K562 (cell line): Measurements from ENCODE around the gene SYNJ2. TPM values are rescaled to one million over a fixed set of nuclear protein-coding genes. Genes with fewer than 3 reads are reported as not detected.

Source experiments
- CBX3 ChIP-seq, 2 experiments: IDR thresholded peaks; 1 replicate in 1 of 2; 2 replicates in 1 of 2; pipeline ENCODE4 v1.6.1; 2012; ENCODE audit warnings: inconsistent platforms in 2 of 2, low read length in 2 of 2, borderline replicate concordance in 1 of 2, control low read depth in 1 of 2
- CXXC5 ChIP-seq: fragments of 250-450 bp; sonication (Bioruptor Pico); IDR thresholded peaks from 2 replicates; pipeline ENCODE4 v1.8.0; 2022; ENCODE audit warnings: inconsistent platforms, mild to moderate bottlenecking, moderate library complexity
- DNMT1 ChIP-seq: fragments of 450-650 bp; IDR thresholded peaks from 2 replicates; pipeline ENCODE4 v1.6.1; 2016; ENCODE audit warnings: antibody characterized with exemption, mild to moderate bottlenecking
- FIP1L1 ChIP-seq: fragments of 200-400 bp; formaldehyde crosslinking; IDR thresholded peaks from 2 replicates; pipeline ENCODE4 v1.6.1; 2018; ENCODE audit warnings: mild to moderate bottlenecking, low read depth, low read length; ENCODE audit not compliant: poor library complexity, severe bottlenecking
- HDAC2 ChIP-seq: fragments of 450-650 bp; IDR thresholded peaks from 2 replicates; pipeline ENCODE4 v1.6.1; 2016; ENCODE audit warnings: mild to moderate bottlenecking
- IFI16 ChIP-seq: fragments of 250-450 bp; sonication (Bioruptor Pico); IDR thresholded peaks from 2 replicates; pipeline ENCODE4 v2.1.2; 2022; ENCODE audit warnings: mild to moderate bottlenecking, inconsistent platforms
- LARP7 ChIP-seq: fragments of 450-650 bp; IDR thresholded peaks from 2 replicates; pipeline ENCODE4 v1.6.1; 2016
- MLLT1 ChIP-seq, 2 experiments: fragments of 450-650 bp; IDR thresholded peaks; 2 replicates each; pipeline ENCODE4 v1.6.1; 2016
- MTA3 ChIP-seq: fragments of 450-650 bp; formaldehyde crosslinking; IDR thresholded peaks from 2 replicates; pipeline ENCODE4 v1.6.1; 2017; ENCODE audit warnings: mild to moderate bottlenecking, borderline replicate concordance
- MYNN ChIP-seq, 2 experiments: sonication (generic); formaldehyde crosslinking in 1 of 2; IDR thresholded peaks; 2 replicates each; pipeline versions ENCODE4 v1.5.0 to v1.6.1; 2016 to 2020; ENCODE audit warnings: antibody characterized with exemption in 1 of 2, missing genetic modification reagents in 1 of 2
- RCOR1 ChIP-seq, 2 experiments: IDR thresholded peaks; 2 replicates each; pipeline ENCODE4 v1.6.1; 2012; ENCODE audit warnings: low read depth in 2 of 2, low read length in 2 of 2, borderline replicate concordance in 1 of 2, improper control_type of control experiment in 1 of 2
- RFX5 ChIP-seq: IDR thresholded peaks from 2 replicates; pipeline ENCODE4 v1.6.1; 2011; ENCODE audit warnings: low read depth, mild to moderate bottlenecking, improper control_type of control experiment, low read length
- RFX7 ChIP-seq: fragments of 250-450 bp; sonication (Bioruptor Pico); IDR thresholded peaks from 2 replicates; pipeline ENCODE4 v1.5.1; 2021; ENCODE audit warnings: mild to moderate bottlenecking
- SMARCA5 ChIP-seq: fragments of 450-650 bp; IDR thresholded peaks from 2 replicates; pipeline ENCODE4 v1.6.1; 2016
- TAF1 ChIP-seq: IDR thresholded peaks from 2 replicates; pipeline ENCODE4 v1.6.1; 2011; ENCODE audit warnings: mild to moderate bottlenecking, low read length, moderate library complexity; ENCODE audit not compliant: insufficient read depth, control insufficient read depth, severe bottlenecking; ENCODE audit errors: extremely low read depth
- TEAD4 ChIP-seq, 2 experiments: sonication (generic) in 1 of 2; formaldehyde crosslinking in 1 of 2; IDR thresholded peaks; 2 replicates each; pipeline versions ENCODE4 v1.6.1 to v1.8.0; 2012 to 2022; ENCODE audit warnings: borderline replicate concordance in 1 of 2, inconsistent platforms in 1 of 2, low read length in 1 of 2, mild to moderate bottlenecking in 1 of 2, missing genetic modification reagents in 1 of 2
- polyA plus RNA-seq, 8 experiments: library from polyadenylated mRNA; depleted of rRNA in 4 of 8; stranded (reverse) in 5 of 8; unstranded in 3 of 8; fragments of >200 nt; fragmentation: Nextera tagmentation in 2 of 8; fragmentation: Illumina TruSeq in 1 of 8; extraction: Ambion mirVana in 2 of 8; extraction: Trizol in 1 of 8; gene quantifications; 2 replicates each; pipeline versions ENCODE4 v1.2.1 to v1.2.3, GENCODE V29; 2011 to 2014; ENCODE audit warnings: inconsistent platforms in 1 of 8, missing spikeins in 1 of 8
- total RNA-seq, 7 experiments: library from RNA; depleted of rRNA in 6 of 7; stranded (reverse); fragments of >200 nt in 6 of 7; fragmentation: Illumina TruSeq in 2 of 7; extraction: Trizol in 2 of 7; gene quantifications; 2 replicates each; pipeline versions ENCODE4 v1.2.1 to v1.2.3, GENCODE V29; 2011 to 2021; ENCODE audit warnings: low replicate concordance in 1 of 7

SYNJ2 gene
- total and polyA plus RNA-seq, 9 of the 15 experiments (the other 6 are each of a cell fraction or from before 2014, with no cell fraction given) = 3.0 to 27.7 (median 17.8) TPM

GRCh38 chr6:157965387-157965786 lies 16.3 kb upstream of the SYNJ2 start (continued):
- TF ChIP-seq IFI16 (CRISPR knock-in tag) = no peak
- TF ChIP-seq LARP7 = no peak
- TF ChIP-seq SMARCA5 = peak; percentile 79; the same call in 1 of the 2 replicates
- no peak for TF ChIP-seq MLLT1 (IDR thresholded peaks at IDR 0.05)
- TF ChIP-seq MTA3 = no peak
- TF ChIP-seq FIP1L1 = no peak
- TF ChIP-seq MYNN (IDR thresholded peaks at IDR 0.05) = no peak
- TF ChIP-seq MYNN (CRISPR knock-in tag; IDR thresholded peaks at IDR 0.05) = no peak
- TF ChIP-seq RFX7 (CRISPR knock-in tag) = no peak
- TF ChIP-seq CXXC5 = no peak
- TF ChIP-seq CBX3 (IDR thresholded peaks at IDR 0.05; ENCODE audit: borderline replicate concordance in 1 of 2, low read length in 2 of 2) = 0 out of 3 replicates have a peak, but pooled peaks of 1 of the 2 experiments have one; percentile 43
- no peak for TF ChIP-seq TAF1
- TF ChIP-seq RCOR1 (IDR thresholded peaks at IDR 0.05; ENCODE audit: borderline replicate concordance in 1 of 2, low read depth in 2 of 2, low read length in 2 of 2) = 0 out of 4 replicates have a peak, but pooled peaks of 1 of the 2 experiments have one; percentile 38
- TF ChIP-seq HDAC2 = 0 out of 2 replicates have a peak, but pooled peaks have one; percentile 43
- TF ChIP-seq RFX5 = no peak
- no peak for TF ChIP-seq TEAD4 (IDR thresholded peaks at IDR 0.05; ENCODE audit: low read length)
- no peak for TF ChIP-seq TEAD4 (CRISPR knock-in tag; IDR thresholded peaks at IDR 0.05; ENCODE audit: borderline replicate concordance)
- TF ChIP-seq DNMT1 = no peak
